GM12865 (cell line): ENCODE results near the gene ZNF444.

Experiments used
- DNase-seq: peaks from one replicate; pipeline ENCODE4 v3.0.0; 2010; ENCODE audit warnings: low read depth
- H3K4me3 ChIP-seq: 2 replicates; pipeline ENCODE4 v1.5.1; 2011; ENCODE audit warnings: mild to moderate bottlenecking, low read depth, low read length, control low read depth
- TF ChIP-seq, protein P1 (sequence below): IDR thresholded peaks from 2 replicates; pipeline ENCODE4 v1.5.1; 2011; ENCODE audit warnings: low read length, control low read depth, low read depth, inconsistent platforms; ENCODE audit not compliant: insufficient read depth; ENCODE audit errors: missing control alignments

ZNF444 gene

DNA sequence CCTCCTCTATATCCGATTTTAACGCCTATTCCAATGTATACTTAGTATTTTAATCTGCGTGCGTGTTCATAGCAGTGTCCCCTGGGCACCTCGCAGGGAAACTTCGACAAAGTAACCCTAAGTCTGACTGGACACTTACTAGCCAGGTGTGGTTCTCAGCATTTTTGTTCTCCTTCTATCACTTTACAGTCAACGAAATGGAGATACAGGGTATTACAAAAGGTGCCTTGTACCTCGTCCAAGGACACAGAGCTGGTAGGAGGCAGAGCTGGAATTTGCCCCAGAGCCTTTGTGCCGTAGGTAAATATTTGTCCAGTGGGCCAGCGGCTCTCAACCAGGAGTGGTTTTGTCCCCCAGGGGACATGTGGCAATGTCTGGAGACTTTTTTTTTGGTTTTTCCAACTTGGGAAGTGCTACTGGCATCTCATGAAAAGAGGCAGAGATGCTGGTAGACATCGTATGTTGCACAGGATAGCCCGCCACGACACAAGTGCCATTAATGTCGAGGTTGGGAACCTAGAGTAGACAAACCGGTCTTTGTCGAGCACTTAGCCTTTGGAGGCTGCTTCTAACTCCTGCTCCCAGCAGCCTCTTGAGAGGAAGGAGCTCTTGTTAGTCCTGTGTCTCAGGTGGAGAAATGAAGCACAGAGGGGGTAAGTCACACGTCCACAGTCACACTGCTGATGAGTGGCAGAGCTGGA lies 1.1 kb downstream of the ZNF444 start:
- peak overlapping the region; percentile 72 for H3K4me3 ChIP-seq
- TF ChIP-seq, protein P1, sequence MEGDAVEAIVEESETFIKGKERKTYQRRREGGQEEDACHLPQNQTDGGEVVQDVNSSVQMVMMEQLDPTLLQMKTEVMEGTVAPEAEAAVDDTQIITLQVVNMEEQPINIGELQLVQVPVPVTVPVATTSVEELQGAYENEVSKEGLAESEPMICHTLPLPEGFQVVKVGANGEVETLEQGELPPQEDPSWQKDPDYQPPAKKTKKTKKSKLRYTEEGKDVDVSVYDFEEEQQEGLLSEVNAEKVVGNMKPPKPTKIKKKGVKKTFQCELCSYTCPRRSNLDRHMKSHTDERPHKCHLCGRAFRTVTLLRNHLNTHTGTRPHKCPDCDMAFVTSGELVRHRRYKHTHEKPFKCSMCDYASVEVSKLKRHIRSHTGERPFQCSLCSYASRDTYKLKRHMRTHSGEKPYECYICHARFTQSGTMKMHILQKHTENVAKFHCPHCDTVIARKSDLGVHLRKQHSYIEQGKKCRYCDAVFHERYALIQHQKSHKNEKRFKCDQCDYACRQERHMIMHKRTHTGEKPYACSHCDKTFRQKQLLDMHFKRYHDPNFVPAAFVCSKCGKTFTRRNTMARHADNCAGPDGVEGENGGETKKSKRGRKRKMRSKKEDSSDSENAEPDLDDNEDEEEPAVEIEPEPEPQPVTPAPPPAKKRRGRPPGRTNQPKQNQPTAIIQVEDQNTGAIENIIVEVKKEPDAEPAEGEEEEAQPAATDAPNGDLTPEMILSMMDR = no peak
- DNase-seq = no peak

DNA sequence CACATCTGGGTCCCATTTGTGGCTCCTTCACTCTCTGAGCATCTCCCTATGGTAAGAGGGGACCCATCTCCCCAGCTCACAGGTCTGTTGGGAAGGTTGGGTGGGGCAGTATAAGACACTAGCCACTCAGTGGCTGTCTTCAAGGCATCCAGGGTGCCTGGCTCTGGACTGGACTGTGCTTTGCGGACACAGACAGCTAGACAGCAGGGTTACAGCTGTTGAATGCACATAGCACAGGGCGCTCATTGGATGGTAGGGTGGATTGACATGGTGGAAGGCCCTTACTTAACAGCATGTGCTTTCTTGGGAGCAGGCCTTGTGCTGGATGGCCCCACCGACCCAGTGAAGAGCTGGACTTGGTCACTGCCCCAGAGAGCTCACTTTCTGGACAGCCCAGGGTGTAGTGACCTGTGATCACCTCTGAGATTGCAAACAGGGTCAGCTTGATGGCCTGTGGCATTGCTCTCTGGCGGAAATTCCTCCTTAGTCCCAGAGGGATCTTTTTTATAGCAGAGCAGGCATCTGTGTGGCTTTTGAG lies 1.9 kb downstream of the ZNF444 start:
- DNase-seq = no peak
- TF ChIP-seq, protein P1 = no peak
- no peak overlapping the region for H3K4me3 ChIP-seq

DNA sequence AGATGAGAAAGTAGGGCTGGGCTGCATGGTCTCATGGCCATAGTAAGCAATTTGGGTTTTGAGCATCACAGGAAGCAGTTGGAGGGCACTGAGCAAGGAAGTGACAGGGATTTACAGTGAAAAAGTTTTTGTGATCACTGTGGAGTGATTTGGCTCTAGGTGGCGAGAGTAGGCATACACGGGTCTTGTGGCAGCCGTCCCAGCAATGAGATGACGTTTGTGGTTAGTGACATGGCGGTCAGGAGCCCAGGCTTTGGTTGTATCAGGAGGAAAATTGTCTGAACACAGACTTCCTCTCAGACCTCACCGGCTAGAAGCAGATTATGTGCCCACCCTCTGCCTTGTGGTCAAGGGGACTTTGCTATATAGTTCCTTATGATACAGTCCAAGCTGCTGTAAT lies 3.3 kb downstream of the ZNF444 start:
- TF ChIP-seq, protein P1 = no peak
- no peak for DNase-seq
- no peak overlapping the region for H3K4me3 ChIP-seq

DNA sequence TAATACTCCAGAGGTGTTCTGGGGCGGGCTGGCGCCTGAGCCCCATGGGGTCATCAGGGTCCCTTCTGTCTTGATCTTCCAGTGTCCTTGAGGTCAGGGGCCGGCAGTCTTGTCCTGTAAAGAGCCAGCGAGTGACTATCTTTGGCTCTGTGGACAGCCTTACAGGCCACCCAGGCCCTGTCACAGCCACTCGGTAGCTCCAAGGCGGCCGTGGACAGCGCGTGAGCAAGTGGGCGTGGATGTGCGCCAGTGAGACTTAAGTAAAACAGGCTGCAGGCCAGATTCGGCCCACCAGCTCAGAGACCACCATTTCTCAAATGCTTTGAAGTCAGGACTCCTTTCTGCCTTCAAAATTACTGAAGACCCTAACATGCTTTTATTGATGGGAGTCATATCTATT lies 3.7 kb downstream of the ZNF444 start:
- H3K4me3 ChIP-seq = no peak overlapping the region
- TF ChIP-seq, protein P1 = no peak
- no peak for DNase-seq

DNA sequence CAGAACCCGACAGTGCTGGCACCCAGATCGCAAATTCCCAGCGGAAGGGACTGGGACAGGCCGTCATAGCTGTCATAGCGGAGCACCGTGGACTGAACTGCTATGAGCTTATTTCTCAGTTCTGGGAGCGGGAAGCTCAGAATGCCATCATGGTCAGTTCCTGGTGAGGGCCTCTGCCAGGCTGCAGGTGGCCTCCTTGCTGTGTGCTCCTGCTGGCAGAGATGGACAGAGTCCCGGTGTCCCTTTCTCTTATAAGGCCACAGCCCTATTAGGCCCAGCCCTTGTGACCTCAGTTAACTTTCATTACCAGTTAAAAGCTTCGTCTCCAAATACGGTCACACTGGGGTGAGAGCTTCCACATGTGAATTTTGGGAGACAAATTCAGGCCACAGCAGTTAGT lies 4.6 kb downstream of the ZNF444 start:
- H3K4me3 ChIP-seq = no peak overlapping the region
- no peak for DNase-seq
- TF ChIP-seq, protein P1 = no peak

DNA sequence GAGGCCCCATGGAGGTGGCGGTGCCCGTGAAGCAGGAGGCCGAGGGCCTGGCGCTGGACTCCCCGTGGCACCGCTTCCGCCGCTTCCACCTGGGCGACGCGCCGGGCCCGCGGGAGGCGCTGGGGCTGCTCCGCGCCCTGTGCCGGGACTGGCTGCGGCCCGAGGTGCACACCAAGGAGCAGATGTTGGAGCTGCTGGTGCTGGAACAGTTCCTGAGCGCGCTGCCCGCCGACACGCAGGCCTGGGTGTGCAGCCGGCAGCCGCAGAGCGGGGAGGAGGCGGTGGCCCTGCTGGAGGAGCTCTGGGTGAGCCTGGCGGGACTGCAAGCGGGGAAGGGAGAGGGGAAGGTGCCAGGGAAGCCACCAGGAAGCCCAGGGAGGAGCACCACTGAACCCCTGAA lies 5.8 kb downstream of the ZNF444 start:
- DNase-seq = no peak
- H3K4me3 ChIP-seq = no peak overlapping the region
- TF ChIP-seq, protein P1 = no peak

DNA sequence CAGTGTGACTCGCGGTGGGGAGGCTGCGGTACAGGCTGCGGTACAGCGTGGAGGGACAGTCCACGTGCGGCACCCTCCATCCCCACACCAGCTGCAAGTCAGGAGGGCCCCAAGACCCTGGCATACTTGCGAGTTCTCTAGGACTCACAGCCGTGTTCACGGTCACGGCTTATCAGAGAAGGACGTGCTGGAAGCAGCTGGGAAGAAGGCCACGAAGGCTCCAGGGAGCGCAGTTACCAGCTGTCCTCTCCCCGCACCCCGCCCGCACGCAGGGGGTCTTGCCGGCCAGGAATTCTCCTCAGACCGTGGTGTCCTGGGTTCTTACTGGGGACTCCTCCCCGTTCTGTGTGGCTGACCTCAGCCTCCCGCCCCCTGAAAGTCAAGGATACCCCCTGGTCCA lies 6.2 kb downstream of the ZNF444 start:
- TF ChIP-seq, protein P1 = no peak
- DNase-seq = no peak
- no peak overlapping the region for H3K4me3 ChIP-seq
